Cardiac fibroblast (primary cell): Measurements from ENCODE around the gene HIPK2.

ENCODE experiments used
- DNase-seq, 2 donors: peaks; one replicate each; pipeline versions ENCODE4 v3.0.0 to v3.0.0-alpha.2; 2010; ENCODE audit warnings: low read depth in 2 of 2
- H3K4me3 ChIP-seq, 2 donors: replicated peaks in 1 of 2; 1 replicate in 1 of 2; 2 replicates in 1 of 2; pipeline ENCODE4 v1.5.1; 2011; ENCODE audit warnings: low read depth in 2 of 2, low read length in 2 of 2, mild to moderate bottlenecking in 2 of 2, moderate library complexity in 1 of 2
- CTCF ChIP-seq: IDR thresholded peaks from one replicate; pipeline ENCODE4 v1.5.1; 2011; ENCODE audit warnings: low read depth, mild to moderate bottlenecking, low read length, inconsistent platforms

The HIPK2 gene

GRCh38 chr7:139515266-139515665 lies 262.5 kb downstream of the HIPK2 start:
- no peak for TF ChIP-seq CTCF
- DNase-seq = no peak
- H3K4me3 ChIP-seq = no peak overlapping the region
